Measurements from ENCODE around the gene L3MBTL4. TPM values are rescaled to one million over a fixed set of nuclear protein-coding genes. Genes with fewer than 3 reads are reported as not detected.

Gene L3MBTL4
- total RNA-seq, 2 donors from 2014 or later, result 0.27 to 5.3 TPM

DNA sequence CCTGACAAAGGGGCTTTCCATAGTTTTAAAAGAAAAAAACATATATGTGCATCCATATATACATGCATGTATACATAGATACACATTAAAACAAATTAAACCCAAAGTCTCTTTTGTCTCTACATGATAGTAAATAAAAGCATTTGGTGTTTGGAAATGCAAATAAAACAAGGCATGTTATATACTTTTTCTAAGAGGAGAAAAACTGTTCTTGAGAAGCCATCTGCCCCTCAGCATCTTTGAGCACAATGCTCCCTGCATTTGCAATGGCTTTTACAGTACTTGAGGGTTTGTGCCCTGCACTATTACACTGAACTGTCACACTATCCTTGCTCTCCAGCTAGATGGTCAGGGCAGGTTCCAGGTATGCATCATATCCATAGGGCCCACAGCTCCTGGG is 210.2 kb downstream of the L3MBTL4 start:
- H3K27ac ChIP-seq, result no peak overlapping the region
- no peaks in the 10 kb centered on the region for H3K4me1 ChIP-seq (ENCODE audit: control insufficient read depth in 1 of 2, low read depth in 2 of 2)
- H3K9me3 ChIP-seq, result no peaks in the 10 kb centered on the region
- H3K4me3 ChIP-seq, result no peak overlapping the region
- H3K27me3 ChIP-seq (replicated peaks; ENCODE audit: insufficient read depth), result no peaks in the 10 kb centered on the region
- TF ChIP-seq, protein P1, sequence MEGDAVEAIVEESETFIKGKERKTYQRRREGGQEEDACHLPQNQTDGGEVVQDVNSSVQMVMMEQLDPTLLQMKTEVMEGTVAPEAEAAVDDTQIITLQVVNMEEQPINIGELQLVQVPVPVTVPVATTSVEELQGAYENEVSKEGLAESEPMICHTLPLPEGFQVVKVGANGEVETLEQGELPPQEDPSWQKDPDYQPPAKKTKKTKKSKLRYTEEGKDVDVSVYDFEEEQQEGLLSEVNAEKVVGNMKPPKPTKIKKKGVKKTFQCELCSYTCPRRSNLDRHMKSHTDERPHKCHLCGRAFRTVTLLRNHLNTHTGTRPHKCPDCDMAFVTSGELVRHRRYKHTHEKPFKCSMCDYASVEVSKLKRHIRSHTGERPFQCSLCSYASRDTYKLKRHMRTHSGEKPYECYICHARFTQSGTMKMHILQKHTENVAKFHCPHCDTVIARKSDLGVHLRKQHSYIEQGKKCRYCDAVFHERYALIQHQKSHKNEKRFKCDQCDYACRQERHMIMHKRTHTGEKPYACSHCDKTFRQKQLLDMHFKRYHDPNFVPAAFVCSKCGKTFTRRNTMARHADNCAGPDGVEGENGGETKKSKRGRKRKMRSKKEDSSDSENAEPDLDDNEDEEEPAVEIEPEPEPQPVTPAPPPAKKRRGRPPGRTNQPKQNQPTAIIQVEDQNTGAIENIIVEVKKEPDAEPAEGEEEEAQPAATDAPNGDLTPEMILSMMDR (IDR thresholded peaks at IDR 0.05), result no peak
- ATAC-seq (ENCODE audit: insufficient number of reproducible peaks, low FRiP score, low read depth) (no peak), DNase-seq (ENCODE audit: low spot score) (no peak)
- H3K36me3 ChIP-seq, result no peaks in the 10 kb centered on the region

DNA sequence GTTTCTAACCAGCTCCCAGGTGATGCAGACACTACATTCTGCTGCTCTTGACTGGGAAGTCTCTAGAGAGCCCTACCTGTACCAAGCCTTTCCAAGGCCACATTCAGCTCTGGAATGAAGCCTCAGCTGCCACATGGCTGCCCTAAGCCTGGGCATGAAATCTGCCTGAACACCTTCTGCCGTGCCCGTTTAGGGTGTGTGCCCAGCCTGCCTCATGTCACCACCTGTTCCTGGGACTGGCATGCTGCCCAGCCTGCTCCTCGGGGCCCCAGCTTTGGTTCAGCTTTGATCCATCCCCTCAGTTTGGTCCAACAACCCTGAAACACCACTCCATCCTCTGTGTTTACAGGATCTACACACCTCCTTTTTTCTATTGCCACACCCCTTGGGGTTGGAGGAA is 210.9 kb downstream of the L3MBTL4 start:
- DNase-seq (ENCODE audit: low spot score), result no peak
- Histone ChIP-seq H3K27ac (no peak overlapping the region), H3K4me1 (ENCODE audit: control insufficient read depth in 1 of 2, low read depth in 2 of 2) (no peaks in the 10 kb centered on the region), H3K27me3 (replicated peaks; ENCODE audit: insufficient read depth) (no peaks in the 10 kb centered on the region), H3K4me3 (no peak overlapping the region), H3K36me3 (no peaks in the 10 kb centered on the region), H3K9me3 (no peaks in the 10 kb centered on the region)
- TF ChIP-seq, protein P1 (IDR thresholded peaks at IDR 0.05), result no peak
- ATAC-seq (ENCODE audit: insufficient number of reproducible peaks, low FRiP score, low read depth), result no peak

DNA sequence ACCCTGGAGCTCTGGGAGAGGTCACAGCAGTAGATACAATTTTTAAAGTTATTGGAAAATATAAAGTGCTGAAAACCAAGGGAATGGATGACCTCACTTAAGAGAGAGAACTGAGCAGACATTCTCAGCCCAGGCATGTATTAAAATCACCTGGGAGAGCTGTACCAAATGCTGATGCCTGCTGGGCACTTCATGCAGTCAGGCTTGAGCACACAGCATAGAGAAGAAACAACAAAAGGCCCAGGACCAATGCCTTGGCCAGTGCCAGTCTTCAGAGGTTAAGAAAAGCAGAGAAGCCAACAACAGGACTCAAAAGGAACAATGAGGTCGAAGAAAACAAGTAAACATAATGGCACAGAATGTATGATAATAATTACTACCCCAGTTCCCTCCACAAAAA is 211.8 kb downstream of the L3MBTL4 start:
- DNase-seq (ENCODE audit: low spot score) (no peak), ATAC-seq (ENCODE audit: insufficient number of reproducible peaks, low FRiP score, low read depth) (no peak)
- Histone ChIP-seq H3K27ac (no peak overlapping the region), H3K4me1 (ENCODE audit: control insufficient read depth in 1 of 2, low read depth in 2 of 2) (no peaks in the 10 kb centered on the region), H3K36me3 (no peaks in the 10 kb centered on the region), H3K27me3 (replicated peaks; ENCODE audit: insufficient read depth) (no peaks in the 10 kb centered on the region), H3K4me3 (no peak overlapping the region), H3K9me3 (no peaks in the 10 kb centered on the region)
- TF ChIP-seq, protein P1 (IDR thresholded peaks at IDR 0.05), result no peak

DNA sequence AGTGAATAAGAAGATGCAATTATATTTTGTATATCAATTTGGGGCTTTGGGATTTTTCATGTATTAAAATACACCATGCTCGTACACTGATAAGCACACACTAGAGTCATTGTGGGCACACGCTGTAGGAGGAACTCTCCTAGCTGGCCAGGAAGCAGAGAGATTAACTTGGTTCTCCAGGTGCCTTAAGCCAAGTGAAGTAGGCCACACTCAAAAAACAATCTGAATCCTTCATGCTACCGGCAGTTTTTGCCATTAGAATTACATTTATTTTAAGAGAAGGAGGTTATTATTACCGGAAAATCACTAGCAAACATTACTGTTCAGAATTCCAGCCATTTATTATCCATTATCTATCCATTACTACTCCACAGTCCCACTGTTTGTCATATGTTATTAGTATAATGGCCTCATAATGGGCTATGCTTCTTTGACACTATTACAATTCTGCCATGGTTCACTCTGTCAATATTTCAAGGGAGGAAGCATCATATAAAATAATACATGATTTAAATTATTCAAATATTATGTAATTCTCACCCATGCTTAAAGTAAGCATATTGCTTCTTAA is 214.4 kb downstream of the L3MBTL4 start:
- H3K9me3 ChIP-seq, result no peaks in the 10 kb centered on the region
- H3K36me3 ChIP-seq, result no peaks in the 10 kb centered on the region
- H3K27me3 ChIP-seq (replicated peaks; ENCODE audit: insufficient read depth), result no peaks in the 10 kb centered on the region
- no peak for DNase-seq (ENCODE audit: low spot score)
- no peaks in the 10 kb centered on the region for H3K4me1 ChIP-seq (ENCODE audit: control insufficient read depth in 1 of 2, low read depth in 2 of 2)
- H3K27ac ChIP-seq, result no peak overlapping the region
- no peak for ATAC-seq (ENCODE audit: insufficient number of reproducible peaks, low FRiP score, low read depth)
- H3K4me3 ChIP-seq, result no peak overlapping the region
- TF ChIP-seq, protein P1 (IDR thresholded peaks at IDR 0.05), result no peak

- ATAC-seq (ENCODE audit: insufficient number of reproducible peaks, low FRiP score, low read depth) (no peak), DNase-seq (ENCODE audit: low spot score) (no peak)
- no peaks in the 10 kb centered on the region for H3K27me3 ChIP-seq (replicated peaks; ENCODE audit: insufficient read depth)
- no peak overlapping the region for H3K27ac ChIP-seq
- TF ChIP-seq, protein P1 (IDR thresholded peaks at IDR 0.05), result no peak
- no peaks in the 10 kb centered on the region for H3K9me3 ChIP-seq
- H3K4me1 ChIP-seq (ENCODE audit: control insufficient read depth in 1 of 2, low read depth in 2 of 2), result no peaks in the 10 kb centered on the region
- no peaks in the 10 kb centered on the region for H3K36me3 ChIP-seq
- H3K4me3 ChIP-seq, result no peak overlapping the region
Measured at GRCh38 chr18:6199777-6200176, 214.9 kb downstream of the L3MBTL4 start.
